ENCODE results near the gene SPOCK2. TPM values are rescaled to one million over a fixed set of nuclear protein-coding genes. Genes with fewer than 3 reads are reported as not detected.

Gene SPOCK2
- total RNA-seq, 2 experiments from 2014 or later: 976 to 998 TPM

- Histone ChIP-seq H3K9me3 (ENCODE audit: control insufficient read depth in 1 of 2, insufficient read depth in 1 of 2, low read length in 2 of 2) (no peaks in the 10 kb centered on the region), H3K27ac (ENCODE audit: low read depth in 1 of 2, low read length in 2 of 2) (peak overlapping the region; percentile 69 to 96), H3K27me3 (ENCODE audit: control insufficient read depth in 1 of 2, insufficient read depth in 2 of 2, low read length in 2 of 2) (no peaks in the 10 kb centered on the region), H3K4me3 (ENCODE audit: low read length) (peak overlapping the region; percentile 98), H3K4me1 (ENCODE audit: insufficient read depth, low read length) (peaks cover 88% of the 10 kb centered on the region), H3K36me3 (ENCODE audit: insufficient read depth, low read length) (peaks cover 59% of the 10 kb centered on the region)
- no peak for TF ChIP-seq CTCF (IDR thresholded peaks at IDR 0.05)
- DNase-seq: peak in 1 of 14 experiments; percentile 9
- ATAC-seq (ENCODE audit: poor library complexity): no peak
- Mint-ChIP-seq H3K27me3 (peaks cover 4% of the 10 kb centered on the region), H3K36me3 (ENCODE audit: low read depth) (peaks cover 81% of the 10 kb centered on the region), H3K27ac (peak overlapping the region; percentile 98), H3K4me1 (ENCODE audit: low read depth) (peaks cover 84% of the 10 kb centered on the region), H3K9me3 (no peaks in the 10 kb centered on the region), H3K4me3 (peak overlapping the region; percentile 100)
- ChIA-PET POLR2A (interaction anchor here (0.8 to 8.0 kb wide), 13 partner anchors 13 to 188 kb away, joined by 3 to 117 read pairs (median 5); partner anchors contain the start of genes ANAPC16, ASCC1 and DDIT4), CTCF (no interaction called here)
- intact Hi-C loops (cut with DNase I, micrococcal nuclease): loop anchor here (5.0 to 10.0 kb wide), 4 partner anchors 42 to 610 kb away; partner anchors contain the start of genes ANAPC16 (in 2 of the 2), ASCC1 (in 2 of the 2) and MCU (in 1 of the 2)
Measured at GRCh38 chr10:72085166-72085565, 3.2 kb downstream of the SPOCK2 start.

GRCh38 chr10:72083790-72084459 is 4.4 kb downstream of the SPOCK2 start:
- ATAC-seq (ENCODE audit: poor library complexity) (peak; percentile 33), DNase-seq (peak in 13 of 14 experiments; percentile 40 to 85 (median 58))
- ChIA-PET POLR2A (interaction anchor here (0.6 to 8.0 kb wide), 15 partner anchors 8 to 190 kb away, joined by 3 to 117 read pairs (median 4); partner anchors contain the start of genes ANAPC16, ASCC1 and DDIT4), CTCF (interaction anchor here (0.6 to 0.9 kb wide), 3 partner anchors 35 to 190 kb away, joined by 3 read pairs; partner anchors contain the start of gene DDIT4)
- Histone ChIP-seq H3K36me3 (ENCODE audit: insufficient read depth, low read length) (peaks cover 63% of the 10 kb centered on the region), H3K4me1 (ENCODE audit: insufficient read depth, low read length) (peaks cover 88% of the 10 kb centered on the region), H3K27ac (ENCODE audit: low read depth in 1 of 2, low read length in 2 of 2) (peak overlapping the region; percentile 69 to 96), H3K4me3 (ENCODE audit: low read length) (peak overlapping the region; percentile 44), H3K9me3 (ENCODE audit: control insufficient read depth in 1 of 2, insufficient read depth in 1 of 2, low read length in 2 of 2) (no peaks in the 10 kb centered on the region), H3K27me3 (ENCODE audit: control insufficient read depth in 1 of 2, insufficient read depth in 2 of 2, low read length in 2 of 2) (no peaks in the 10 kb centered on the region)
- no peaks in the 10 kb centered on the region for H3K9me3 Mint-ChIP-seq
- peaks cover 4% of the 10 kb centered on the region for H3K27me3 Mint-ChIP-seq
- H3K4me3 Mint-ChIP-seq: peak overlapping the region; percentile 100
- peaks cover 92% of the 10 kb centered on the region for H3K36me3 Mint-ChIP-seq (ENCODE audit: low read depth)
- peak overlapping the region; percentile 98 for H3K27ac Mint-ChIP-seq
- TF ChIP-seq CTCF (IDR thresholded peaks at IDR 0.05): no peak
- peaks cover 84% of the 10 kb centered on the region for H3K4me1 Mint-ChIP-seq (ENCODE audit: low read depth)
- intact Hi-C loops (cut with DNase I, micrococcal nuclease): loop anchor here in 1 of 2 experiments (2.0 to 10.0 kb wide), 2 partner anchors 23 to 611 kb away; partner anchors contain the start of gene MCU

- H3K4me3 ChIP-seq (ENCODE audit: low read length): peak overlapping the region; percentile 44
- H3K4me1 ChIP-seq (ENCODE audit: insufficient read depth, low read length): peaks cover 91% of the 10 kb centered on the region
- Mint-ChIP-seq H3K9me3 (no peaks in the 10 kb centered on the region), H3K27ac (peak overlapping the region; percentile 98), H3K27me3 (peaks cover 4% of the 10 kb centered on the region), H3K36me3 (ENCODE audit: low read depth) (peaks cover 89% of the 10 kb centered on the region), H3K4me1 (ENCODE audit: low read depth) (peaks cover 82% of the 10 kb centered on the region), H3K4me3 (peak overlapping the region; percentile 100)
- peaks cover 63% of the 10 kb centered on the region for H3K36me3 ChIP-seq (ENCODE audit: insufficient read depth, low read length)
- POLR2A ChIA-PET: interaction anchor here (0.7 to 8.0 kb wide), 3 partner anchors 10 to 133 kb away, joined by 3 to 117 read pairs (median 6); partner anchors contain the start of genes ANAPC16 and ASCC1
- CTCF ChIA-PET: interaction anchor here (0.6 to 0.9 kb wide), 2 partner anchors 35 to 254 kb away, joined by 3 to 4 read pairs; no protein-coding TSS in a partner anchor
- no peaks in the 10 kb centered on the region for H3K9me3 ChIP-seq (ENCODE audit: control insufficient read depth in 1 of 2, insufficient read depth in 1 of 2, low read length in 2 of 2)
- TF ChIP-seq CTCF (IDR thresholded peaks at IDR 0.05): no peak
- intact Hi-C loops (cut with DNase I, micrococcal nuclease): loop anchor here in 1 of 2 experiments (2.0 to 10.0 kb wide), 2 partner anchors 22 to 612 kb away; partner anchors contain the start of gene MCU
- ATAC-seq (ENCODE audit: poor library complexity) (no peak), DNase-seq (peak in 1 of 14 experiments; percentile 31)
- H3K27ac ChIP-seq (ENCODE audit: low read depth in 1 of 2, low read length in 2 of 2): peak overlapping the region; percentile 69 to 96
- no peaks in the 10 kb centered on the region for H3K27me3 ChIP-seq (ENCODE audit: control insufficient read depth in 1 of 2, insufficient read depth in 2 of 2, low read length in 2 of 2)
Measured at GRCh38 chr10:72082856-72083789, 5.2 kb downstream of the SPOCK2 start.

All from CD4-positive, alpha-beta T cell (primary cell).